NCI-H2171 treated with DMSO at 0.1 percent for 48 hours (cell line): ENCODE measurements around the gene FADS2.

ENCODE experiments used
- DNase-seq: peaks from one replicate; lab custom pipeline; 2025; lab: John Stamatoyannopoulos, UW

Gene FADS2

GRCh38 chr11:61905801-61906521 is 77.9 kb downstream of the FADS2 start:
- DNase-seq = no peak

- DNase-seq = no peak
Measured at GRCh38 chr11:61906522-61906909, 78.4 kb downstream of the FADS2 start.

- DNase-seq = no peak
Measured at GRCh38 chr11:61907282-61907681, 79.2 kb downstream of the FADS2 start.

- DNase-seq = no peak
Measured at GRCh38 chr11:61907871-61908729, 80.0 kb downstream of the FADS2 start.

GRCh38 chr11:61908730-61909316 is 80.7 kb downstream of the FADS2 start:
- DNase-seq = no peak

- no peak for DNase-seq
Measured at GRCh38 chr11:61910187-61911127, 82.4 kb downstream of the FADS2 start.

GRCh38 chr11:61911128-61911700 is 83.1 kb downstream of the FADS2 start:
- no peak for DNase-seq

- DNase-seq = no peak
Measured at GRCh38 chr11:61911701-61912529, 83.8 kb downstream of the FADS2 start.

- DNase-seq = no peak
Measured at GRCh38 chr11:61912530-61912898, 84.4 kb downstream of the FADS2 start.

GRCh38 chr11:61912991-61913698 is 85.0 kb downstream of the FADS2 start:
- DNase-seq = no peak

GRCh38 chr11:61913699-61914395 is 85.7 kb downstream of the FADS2 start:
- no peak for DNase-seq

GRCh38 chr11:61914471-61915171 is 86.5 kb downstream of the FADS2 start:
- DNase-seq = no peak

- DNase-seq = no peak
Measured at GRCh38 chr11:61916737-61917333, 88.7 kb downstream of the FADS2 start.
